Prostate gland (tissue), 2 donors: ENCODE results near the gene PBRM1.

ENCODE experiments used
- POLR2A ChIP-seq: fragments of 450-650 bp; IDR thresholded peaks from one replicate; pipeline ENCODE4 v1.6.1; 2016; ENCODE audit warnings: antibody characterized with exemption, mild to moderate bottlenecking
- TF ChIP-seq, protein P1 (sequence below), 4 experiments: fragments of 200-600 bp in 2 of 4; fragments of 450-650 bp in 2 of 4; sonication (generic) in 2 of 4; IDR thresholded peaks; 1 replicate in 3 of 4; 2 replicates in 1 of 4; pipeline ENCODE4 v1.5.1; 2016 to 2019; ENCODE audit warnings: antibody characterized with exemption in 4 of 4, mild to moderate bottlenecking in 2 of 4, moderate library complexity in 2 of 4

DNA sequence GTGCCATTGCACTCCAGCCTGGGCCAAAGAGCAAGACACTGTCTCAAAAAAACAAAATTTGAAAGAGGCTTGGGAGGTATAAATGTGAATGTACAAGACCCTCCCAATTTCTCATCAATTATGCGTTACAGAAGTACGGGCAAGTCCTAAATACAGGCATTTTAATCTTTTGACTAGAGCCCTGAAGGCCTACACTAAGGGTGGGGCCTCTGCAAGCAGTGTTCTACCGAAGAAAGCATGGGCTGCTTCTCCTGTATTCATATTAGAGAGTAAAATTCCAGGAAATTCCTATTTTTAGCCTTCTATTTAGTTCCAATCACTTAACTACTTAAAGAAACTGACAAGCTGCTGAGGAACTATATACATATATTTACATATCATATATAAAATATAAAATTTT is 25.7 kb downstream of the PBRM1 start:
- TF ChIP-seq, protein P1, sequence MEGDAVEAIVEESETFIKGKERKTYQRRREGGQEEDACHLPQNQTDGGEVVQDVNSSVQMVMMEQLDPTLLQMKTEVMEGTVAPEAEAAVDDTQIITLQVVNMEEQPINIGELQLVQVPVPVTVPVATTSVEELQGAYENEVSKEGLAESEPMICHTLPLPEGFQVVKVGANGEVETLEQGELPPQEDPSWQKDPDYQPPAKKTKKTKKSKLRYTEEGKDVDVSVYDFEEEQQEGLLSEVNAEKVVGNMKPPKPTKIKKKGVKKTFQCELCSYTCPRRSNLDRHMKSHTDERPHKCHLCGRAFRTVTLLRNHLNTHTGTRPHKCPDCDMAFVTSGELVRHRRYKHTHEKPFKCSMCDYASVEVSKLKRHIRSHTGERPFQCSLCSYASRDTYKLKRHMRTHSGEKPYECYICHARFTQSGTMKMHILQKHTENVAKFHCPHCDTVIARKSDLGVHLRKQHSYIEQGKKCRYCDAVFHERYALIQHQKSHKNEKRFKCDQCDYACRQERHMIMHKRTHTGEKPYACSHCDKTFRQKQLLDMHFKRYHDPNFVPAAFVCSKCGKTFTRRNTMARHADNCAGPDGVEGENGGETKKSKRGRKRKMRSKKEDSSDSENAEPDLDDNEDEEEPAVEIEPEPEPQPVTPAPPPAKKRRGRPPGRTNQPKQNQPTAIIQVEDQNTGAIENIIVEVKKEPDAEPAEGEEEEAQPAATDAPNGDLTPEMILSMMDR (IDR thresholded peaks at IDR 0.05), result no peak
- no peak for TF ChIP-seq POLR2A
